HL-60 (cell line): ENCODE measurements around the gene CNOT3.

ENCODE experiments used
- POLR2AphosphoS5 ChIP-seq: IDR thresholded peaks from 2 replicates; pipeline ENCODE4 v1.6.1; 2012; ENCODE audit warnings: low read depth
- TF ChIP-seq, protein P1 (sequence below): IDR thresholded peaks from one replicate; pipeline ENCODE4 v1.5.1; 2011; ENCODE audit warnings: low read length, control low read depth, inconsistent platforms; ENCODE audit not compliant: insufficient read depth
- TF ChIP-seq, protein P2 (sequence below): IDR thresholded peaks from 2 replicates; pipeline ENCODE4 v1.6.1; 2012; ENCODE audit warnings: low read depth; ENCODE audit not compliant: insufficient replicate concordance

DNA sequence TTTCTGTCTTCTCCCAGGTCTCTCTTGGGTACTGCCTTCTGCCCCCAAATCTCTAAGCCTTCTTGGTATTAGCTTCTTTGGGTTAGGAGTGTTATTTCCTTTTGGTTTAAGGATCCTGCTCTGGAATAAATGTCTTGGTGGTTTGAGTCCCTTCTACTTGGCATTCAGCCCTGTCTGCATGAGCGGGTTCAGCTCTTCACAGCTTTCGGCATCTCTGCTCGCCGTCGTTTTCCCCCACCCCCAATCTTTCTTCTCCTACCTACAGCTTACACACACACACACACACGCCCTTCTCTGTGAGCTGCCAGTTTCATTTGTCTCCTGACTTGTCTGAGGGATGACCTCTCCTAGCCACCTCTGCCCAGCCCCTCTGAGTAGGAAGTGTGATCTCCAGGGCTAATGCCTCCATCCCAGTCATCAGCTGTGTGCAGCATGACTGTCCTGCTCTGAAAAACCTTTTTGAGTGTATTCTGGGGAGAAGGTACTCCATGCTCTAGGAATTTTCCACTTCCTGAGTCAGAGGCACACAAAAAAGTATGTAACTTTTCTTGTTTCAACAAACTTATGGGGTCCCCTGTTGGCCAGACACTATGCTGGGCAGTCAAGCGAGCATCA is 4.7 kb downstream of the CNOT3 start:
- TF ChIP-seq, protein P1, sequence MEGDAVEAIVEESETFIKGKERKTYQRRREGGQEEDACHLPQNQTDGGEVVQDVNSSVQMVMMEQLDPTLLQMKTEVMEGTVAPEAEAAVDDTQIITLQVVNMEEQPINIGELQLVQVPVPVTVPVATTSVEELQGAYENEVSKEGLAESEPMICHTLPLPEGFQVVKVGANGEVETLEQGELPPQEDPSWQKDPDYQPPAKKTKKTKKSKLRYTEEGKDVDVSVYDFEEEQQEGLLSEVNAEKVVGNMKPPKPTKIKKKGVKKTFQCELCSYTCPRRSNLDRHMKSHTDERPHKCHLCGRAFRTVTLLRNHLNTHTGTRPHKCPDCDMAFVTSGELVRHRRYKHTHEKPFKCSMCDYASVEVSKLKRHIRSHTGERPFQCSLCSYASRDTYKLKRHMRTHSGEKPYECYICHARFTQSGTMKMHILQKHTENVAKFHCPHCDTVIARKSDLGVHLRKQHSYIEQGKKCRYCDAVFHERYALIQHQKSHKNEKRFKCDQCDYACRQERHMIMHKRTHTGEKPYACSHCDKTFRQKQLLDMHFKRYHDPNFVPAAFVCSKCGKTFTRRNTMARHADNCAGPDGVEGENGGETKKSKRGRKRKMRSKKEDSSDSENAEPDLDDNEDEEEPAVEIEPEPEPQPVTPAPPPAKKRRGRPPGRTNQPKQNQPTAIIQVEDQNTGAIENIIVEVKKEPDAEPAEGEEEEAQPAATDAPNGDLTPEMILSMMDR = no peak
- no peak for TF ChIP-seq POLR2AphosphoS5
- TF ChIP-seq, protein P2, sequence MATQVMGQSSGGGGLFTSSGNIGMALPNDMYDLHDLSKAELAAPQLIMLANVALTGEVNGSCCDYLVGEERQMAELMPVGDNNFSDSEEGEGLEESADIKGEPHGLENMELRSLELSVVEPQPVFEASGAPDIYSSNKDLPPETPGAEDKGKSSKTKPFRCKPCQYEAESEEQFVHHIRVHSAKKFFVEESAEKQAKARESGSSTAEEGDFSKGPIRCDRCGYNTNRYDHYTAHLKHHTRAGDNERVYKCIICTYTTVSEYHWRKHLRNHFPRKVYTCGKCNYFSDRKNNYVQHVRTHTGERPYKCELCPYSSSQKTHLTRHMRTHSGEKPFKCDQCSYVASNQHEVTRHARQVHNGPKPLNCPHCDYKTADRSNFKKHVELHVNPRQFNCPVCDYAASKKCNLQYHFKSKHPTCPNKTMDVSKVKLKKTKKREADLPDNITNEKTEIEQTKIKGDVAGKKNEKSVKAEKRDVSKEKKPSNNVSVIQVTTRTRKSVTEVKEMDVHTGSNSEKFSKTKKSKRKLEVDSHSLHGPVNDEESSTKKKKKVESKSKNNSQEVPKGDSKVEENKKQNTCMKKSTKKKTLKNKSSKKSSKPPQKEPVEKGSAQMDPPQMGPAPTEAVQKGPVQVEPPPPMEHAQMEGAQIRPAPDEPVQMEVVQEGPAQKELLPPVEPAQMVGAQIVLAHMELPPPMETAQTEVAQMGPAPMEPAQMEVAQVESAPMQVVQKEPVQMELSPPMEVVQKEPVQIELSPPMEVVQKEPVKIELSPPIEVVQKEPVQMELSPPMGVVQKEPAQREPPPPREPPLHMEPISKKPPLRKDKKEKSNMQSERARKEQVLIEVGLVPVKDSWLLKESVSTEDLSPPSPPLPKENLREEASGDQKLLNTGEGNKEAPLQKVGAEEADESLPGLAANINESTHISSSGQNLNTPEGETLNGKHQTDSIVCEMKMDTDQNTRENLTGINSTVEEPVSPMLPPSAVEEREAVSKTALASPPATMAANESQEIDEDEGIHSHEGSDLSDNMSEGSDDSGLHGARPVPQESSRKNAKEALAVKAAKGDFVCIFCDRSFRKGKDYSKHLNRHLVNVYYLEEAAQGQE = no peak
